Measurements from ENCODE around the gene TSPAN31. TPM values are rescaled to one million over a fixed set of nuclear protein-coding genes. Genes with fewer than 3 reads are reported as not detected.

Gene TSPAN31
- total RNA-seq, 1 donor = 62.2 TPM

- TF ChIP-seq, protein P1, sequence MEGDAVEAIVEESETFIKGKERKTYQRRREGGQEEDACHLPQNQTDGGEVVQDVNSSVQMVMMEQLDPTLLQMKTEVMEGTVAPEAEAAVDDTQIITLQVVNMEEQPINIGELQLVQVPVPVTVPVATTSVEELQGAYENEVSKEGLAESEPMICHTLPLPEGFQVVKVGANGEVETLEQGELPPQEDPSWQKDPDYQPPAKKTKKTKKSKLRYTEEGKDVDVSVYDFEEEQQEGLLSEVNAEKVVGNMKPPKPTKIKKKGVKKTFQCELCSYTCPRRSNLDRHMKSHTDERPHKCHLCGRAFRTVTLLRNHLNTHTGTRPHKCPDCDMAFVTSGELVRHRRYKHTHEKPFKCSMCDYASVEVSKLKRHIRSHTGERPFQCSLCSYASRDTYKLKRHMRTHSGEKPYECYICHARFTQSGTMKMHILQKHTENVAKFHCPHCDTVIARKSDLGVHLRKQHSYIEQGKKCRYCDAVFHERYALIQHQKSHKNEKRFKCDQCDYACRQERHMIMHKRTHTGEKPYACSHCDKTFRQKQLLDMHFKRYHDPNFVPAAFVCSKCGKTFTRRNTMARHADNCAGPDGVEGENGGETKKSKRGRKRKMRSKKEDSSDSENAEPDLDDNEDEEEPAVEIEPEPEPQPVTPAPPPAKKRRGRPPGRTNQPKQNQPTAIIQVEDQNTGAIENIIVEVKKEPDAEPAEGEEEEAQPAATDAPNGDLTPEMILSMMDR (IDR thresholded peaks at IDR 0.05; ENCODE audit: insufficient read depth, low read depth, low read length) = no peak
- DNase-seq (ENCODE audit: low read depth) = no peak
- H3K4me3 ChIP-seq (ENCODE audit: low read depth, low read length) = peak overlapping the region; percentile 15
Measured at GRCh38 chr12:57737467-57738460, 7.1 kb upstream of the TSPAN31 start.

DNA sequence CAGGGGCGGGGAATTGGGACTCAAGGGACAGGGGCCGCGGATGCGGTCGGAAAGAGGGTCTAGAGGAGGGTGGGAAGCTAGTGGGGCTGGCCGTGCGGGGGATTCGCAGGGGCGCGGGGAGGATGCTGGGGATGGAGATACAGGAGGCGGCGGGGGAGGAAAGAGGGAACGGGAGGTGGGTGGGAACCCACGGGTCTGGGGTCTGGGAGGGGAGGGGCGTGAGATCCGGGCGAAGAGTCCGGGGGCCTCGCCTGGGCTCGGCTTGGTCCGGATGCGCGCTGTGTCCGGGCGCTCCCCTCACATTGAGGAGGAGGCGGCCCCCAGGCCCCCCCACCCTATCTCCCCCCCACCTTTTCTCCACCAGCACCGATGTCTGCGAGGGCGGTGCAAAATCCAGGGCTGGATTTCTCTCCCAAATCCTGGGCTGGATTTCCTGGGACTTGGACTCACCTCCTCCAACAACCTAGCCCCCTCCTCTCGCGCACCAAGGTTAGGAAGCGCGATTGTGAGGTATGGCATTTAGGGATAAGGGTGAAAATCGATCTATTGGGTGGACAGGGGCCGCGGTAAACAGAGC, 6.1 kb upstream of the TSPAN31 start, which contains the start of gene AGAP2:
AGAP2 (minus strand) TSS at position 82 of the 577 bp plus-strand sequence. CDS start 496 bp downstream, outside the sequence.
- TF ChIP-seq, protein P1 (IDR thresholded peaks at IDR 0.05; ENCODE audit: insufficient read depth, low read depth, low read length) = no peak
- peak within 1 kb of the TSS; percentile 15 for H3K4me3 ChIP-seq (ENCODE audit: low read depth, low read length)
- no peak for DNase-seq (ENCODE audit: low read depth)

DNA sequence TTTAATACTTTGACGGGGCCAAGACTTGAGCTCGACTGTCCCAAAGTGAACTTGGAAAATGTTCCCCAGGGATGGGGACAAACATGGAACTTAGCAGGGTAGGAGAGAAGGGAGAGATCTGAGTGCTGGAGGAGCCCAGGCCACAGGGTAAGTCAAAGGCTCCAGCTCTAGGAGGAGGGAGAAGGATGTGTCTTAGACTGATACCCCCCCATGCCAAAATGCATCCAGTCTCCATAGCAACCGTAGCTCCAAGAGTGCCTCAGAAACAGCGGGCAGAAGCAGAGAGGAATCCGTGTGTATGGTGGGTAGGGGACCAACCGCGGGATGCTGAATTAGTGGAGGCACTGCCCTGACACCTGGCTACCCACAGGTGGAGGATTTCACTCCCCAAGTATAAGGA, 5.5 kb upstream of the TSPAN31 start:
- no peak for DNase-seq (ENCODE audit: low read depth)
- no peak overlapping the region for H3K4me3 ChIP-seq (ENCODE audit: low read depth, low read length)
- TF ChIP-seq, protein P1 (IDR thresholded peaks at IDR 0.05; ENCODE audit: insufficient read depth, low read depth, low read length) = no peak

DNA sequence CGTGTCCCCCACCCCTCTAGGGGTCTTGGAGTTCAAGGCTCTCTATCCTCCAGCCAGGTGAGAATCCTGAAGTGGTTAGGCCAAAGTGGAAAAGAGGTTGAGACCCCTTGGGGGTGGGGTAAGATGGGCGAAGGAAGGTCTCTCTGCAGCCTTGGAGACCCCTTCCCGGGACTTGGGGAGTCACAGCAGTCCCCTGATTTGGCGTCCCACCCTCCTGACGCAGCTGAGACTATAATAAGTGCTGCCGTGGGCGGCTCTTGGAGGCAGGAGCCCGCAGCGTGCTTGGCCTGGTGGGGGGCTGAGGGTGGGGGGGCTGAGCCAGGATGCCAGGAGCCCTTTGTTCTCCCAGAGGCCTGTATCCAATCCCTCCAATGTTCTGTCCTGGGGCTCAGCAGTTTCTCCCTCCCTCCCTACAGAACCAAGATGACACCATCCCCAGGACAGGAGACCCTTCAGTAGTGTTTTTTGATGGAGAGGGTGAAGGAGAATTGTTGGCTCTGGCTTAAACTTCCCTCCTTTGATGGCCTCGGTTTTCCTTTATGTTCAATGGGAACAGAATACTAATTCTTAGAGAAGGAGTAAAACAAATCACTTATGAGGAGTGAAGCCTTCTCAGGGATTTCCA, 4.8 kb upstream of the TSPAN31 start:
- DNase-seq (ENCODE audit: low read depth) = no peak
- no peak overlapping the region for H3K4me3 ChIP-seq (ENCODE audit: low read depth, low read length)
- TF ChIP-seq, protein P1 (IDR thresholded peaks at IDR 0.05; ENCODE audit: insufficient read depth, low read depth, low read length) = no peak

DNA sequence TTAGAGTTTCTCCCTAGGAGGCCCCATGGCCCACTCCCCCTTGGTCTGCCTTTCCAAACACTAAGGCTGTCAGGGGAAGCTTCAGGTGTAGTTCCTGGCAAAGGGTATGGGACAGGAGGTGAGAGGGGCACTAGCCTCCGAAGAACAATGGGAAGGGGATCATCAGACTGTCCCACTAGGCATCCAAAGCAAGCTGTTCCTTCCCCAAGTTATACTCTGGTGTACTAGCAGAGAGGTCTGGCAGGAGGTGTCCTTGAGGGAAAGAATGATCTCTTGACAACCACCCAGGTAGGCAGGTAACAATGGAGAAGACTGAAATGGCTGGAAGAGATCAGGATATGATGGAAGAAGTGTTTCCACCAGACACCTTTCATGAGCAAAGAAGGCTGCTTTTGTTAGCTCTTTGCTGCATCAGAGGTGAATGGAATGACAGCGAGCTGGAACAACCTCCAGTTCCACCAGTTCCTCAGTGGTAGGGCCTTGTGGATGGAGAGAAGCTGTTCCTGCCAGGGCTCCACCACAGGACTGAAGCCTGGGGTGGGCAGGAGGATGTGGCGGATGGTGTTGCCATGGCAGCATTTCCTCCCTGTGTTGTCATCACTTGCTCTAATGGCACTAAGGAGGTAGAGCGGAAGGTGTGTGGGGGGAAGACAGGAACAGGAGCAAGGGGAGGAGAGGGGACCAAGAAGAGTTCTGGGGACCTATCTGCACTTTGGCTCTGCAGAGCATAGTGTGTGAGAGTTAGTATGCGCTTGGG, 4.0 kb upstream of the TSPAN31 start:
- no peak overlapping the region for H3K4me3 ChIP-seq (ENCODE audit: low read depth, low read length)
- TF ChIP-seq, protein P1 (IDR thresholded peaks at IDR 0.05; ENCODE audit: insufficient read depth, low read depth, low read length) = no peak
- no peak for DNase-seq (ENCODE audit: low read depth)

GRCh38 chr12:57741413-57741789, 3.4 kb upstream of the TSPAN31 start:
- DNase-seq (ENCODE audit: low read depth) = no peak
- TF ChIP-seq, protein P1 (IDR thresholded peaks at IDR 0.05; ENCODE audit: insufficient read depth, low read depth, low read length) = no peak
- H3K4me3 ChIP-seq (ENCODE audit: low read depth, low read length) = no peak overlapping the region

All from fibroblast of villous mesenchyme (primary cell).